GM19463 (cell line): Measurements from ENCODE around the gene TNFAIP8.

Experiments
- ATAC-seq: cut with Tn5 transposase; IDR thresholded peaks from one replicate; pipeline ENCODE4 v1.9.1; 2021; ENCODE audit warnings: mild to moderate bottlenecking, moderate library complexity; ENCODE audit not compliant: unreplicated experiment

Gene TNFAIP8

DNA sequence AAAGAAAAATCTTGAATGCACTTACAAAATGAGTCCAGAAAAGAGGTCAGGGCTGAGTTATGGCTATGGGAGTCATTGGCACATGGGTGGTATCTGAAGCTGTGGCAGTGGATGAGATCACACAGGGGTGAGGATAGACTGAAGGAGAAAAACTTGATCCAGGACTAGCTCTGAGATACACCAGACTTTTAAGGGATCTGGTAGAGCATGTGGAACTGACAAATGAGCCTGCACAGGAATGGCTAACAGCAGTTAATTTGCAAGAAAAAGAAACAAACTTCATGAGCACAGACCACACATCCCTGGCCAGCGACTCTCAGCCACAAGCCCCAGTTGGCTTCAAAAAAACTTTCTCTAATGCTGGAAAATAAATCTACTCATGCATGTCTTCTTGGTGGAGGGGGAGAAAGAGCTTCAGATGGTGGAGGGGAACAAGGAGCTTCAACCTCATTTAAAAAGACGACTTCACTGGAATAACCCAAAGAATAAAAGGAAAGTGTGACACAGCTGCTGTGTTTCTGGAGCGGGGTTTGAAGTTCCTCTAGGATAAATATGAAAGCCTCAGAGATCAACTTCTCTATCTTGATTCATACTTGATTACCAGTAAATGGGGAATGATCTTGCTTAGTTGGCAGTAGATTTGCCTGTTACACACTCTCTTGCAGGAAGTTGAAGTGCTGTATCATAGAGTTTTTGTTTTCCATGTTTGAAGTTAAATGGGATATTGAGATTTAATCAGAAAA, 33.6 kb downstream of the TNFAIP8 start:
- no peak for ATAC-seq

DNA sequence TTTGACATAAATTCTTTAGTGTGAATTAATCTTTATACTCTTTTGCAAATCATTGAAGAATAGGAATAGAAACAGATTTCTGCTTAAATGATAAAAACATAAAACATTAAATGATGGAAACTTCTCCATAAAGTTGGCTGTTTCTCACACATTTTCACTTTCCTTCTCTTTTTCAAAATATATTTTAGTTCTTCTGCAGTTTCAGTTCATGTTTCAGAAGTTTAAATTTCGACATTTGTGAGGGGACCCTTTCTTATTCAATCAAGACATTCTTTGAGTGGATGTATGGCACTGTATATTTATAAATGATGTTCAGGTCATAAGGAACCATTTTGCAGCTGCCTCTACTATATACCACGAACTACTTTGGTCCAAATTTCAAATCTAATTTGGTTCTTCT, 34.6 kb downstream of the TNFAIP8 start:
- no peak for ATAC-seq

DNA sequence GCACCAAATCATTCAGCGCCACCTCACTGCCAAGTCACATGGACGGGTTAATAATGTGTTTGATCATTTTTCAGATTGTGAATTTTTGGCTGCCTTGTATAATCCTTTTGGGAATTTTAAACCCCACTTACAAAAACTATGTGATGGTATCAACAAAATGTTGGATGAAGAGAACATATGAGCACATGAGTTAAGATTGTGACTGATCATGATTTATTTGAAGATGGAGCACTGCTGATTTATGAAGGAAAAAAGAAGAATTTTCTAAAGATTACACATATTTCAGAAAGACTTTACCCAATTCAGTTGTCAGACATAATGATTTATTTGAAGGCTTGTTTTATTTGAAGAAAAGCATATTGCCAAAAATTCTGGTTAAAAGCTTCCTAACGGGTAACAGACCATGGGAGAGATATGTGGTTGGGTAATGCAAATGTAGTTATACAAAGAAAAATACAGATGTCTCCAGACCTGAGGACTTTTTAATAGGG, 37.4 kb downstream of the TNFAIP8 start:
- no peak for ATAC-seq

DNA sequence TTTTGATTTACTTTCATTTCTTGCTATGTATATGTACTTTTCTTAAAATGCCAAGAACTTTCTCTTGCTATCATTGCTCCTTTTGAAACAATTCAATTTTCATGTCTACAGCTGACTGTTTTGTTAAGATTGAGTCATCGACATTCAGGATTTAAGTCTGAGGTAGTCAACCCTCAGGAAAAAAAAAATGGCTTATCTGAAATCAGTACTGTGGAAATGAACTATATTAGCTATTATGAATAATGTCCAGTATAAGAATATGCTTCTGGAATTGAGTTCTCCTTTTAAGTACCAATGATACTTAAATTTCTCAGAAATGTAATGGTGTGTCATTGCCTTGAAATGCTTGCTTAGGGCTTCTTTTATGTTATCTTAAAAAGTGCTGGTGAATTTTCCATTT, 37.9 kb downstream of the TNFAIP8 start:
- no peak for ATAC-seq

DNA sequence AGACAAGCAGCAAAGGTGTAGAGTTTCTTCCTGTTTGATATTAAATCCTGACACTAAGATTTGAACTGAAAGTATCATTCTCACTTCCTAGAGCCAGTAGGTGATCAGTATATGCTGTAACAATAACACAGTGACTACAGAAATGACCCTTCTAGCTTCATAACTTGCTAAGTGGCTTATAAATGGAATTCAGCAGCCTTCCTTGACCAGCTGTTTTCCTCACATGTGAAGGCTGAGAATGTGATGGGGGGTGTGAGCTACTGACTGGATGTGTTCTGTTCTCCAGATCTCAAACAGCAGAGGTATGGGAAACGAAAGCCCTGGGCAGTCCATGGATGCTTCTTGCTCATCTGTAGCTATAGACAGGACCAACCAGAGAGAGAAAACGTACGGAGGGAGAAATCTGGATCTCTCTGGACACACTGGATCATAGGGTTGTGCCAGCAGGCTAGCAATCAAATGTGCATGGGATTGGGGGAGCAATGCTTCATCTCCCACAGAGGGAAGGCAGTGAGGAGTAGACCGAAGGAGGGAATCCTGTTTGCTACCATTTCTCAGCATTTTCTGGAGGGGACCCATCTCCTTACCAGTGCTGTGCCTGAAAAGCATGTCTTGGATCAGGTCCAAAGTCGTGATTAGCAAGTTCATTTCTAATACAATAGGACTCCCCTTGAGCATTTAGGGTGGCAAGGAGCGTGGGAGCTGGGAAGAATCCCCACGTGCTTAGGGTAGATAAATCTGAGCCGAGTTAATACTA, 39.4 kb downstream of the TNFAIP8 start:
- ATAC-seq = peak; percentile 56

DNA sequence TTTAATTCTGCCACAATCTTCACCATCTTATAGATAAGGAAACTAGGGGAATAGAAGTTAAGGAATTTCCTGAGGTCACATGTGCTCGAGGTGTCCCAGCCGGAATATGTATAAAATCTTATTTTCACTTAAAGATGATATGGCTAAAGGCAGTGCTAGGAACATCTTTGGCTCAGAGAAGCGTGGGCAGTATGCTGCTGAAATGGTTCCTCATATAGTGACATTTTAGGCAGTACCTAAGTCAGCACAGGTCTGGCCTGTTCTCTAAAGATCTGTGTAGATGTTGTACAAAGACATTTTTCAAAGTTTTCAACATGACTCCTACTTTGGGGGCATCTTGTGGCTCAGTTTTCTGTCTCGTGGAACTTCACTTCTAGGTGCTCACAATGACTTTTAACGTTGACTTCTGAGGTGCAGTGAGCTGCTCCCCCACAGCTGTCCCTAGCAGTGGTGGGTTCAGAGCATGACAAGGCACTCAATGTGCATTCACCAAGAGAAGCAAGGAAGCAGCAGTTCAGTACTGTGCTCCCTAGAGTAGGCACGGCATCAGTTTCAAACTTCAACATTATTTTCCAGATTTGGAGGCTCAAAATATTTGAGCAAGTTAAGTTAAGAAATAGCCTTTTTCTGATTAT, 40.3 kb downstream of the TNFAIP8 start:
- no peak for ATAC-seq

DNA sequence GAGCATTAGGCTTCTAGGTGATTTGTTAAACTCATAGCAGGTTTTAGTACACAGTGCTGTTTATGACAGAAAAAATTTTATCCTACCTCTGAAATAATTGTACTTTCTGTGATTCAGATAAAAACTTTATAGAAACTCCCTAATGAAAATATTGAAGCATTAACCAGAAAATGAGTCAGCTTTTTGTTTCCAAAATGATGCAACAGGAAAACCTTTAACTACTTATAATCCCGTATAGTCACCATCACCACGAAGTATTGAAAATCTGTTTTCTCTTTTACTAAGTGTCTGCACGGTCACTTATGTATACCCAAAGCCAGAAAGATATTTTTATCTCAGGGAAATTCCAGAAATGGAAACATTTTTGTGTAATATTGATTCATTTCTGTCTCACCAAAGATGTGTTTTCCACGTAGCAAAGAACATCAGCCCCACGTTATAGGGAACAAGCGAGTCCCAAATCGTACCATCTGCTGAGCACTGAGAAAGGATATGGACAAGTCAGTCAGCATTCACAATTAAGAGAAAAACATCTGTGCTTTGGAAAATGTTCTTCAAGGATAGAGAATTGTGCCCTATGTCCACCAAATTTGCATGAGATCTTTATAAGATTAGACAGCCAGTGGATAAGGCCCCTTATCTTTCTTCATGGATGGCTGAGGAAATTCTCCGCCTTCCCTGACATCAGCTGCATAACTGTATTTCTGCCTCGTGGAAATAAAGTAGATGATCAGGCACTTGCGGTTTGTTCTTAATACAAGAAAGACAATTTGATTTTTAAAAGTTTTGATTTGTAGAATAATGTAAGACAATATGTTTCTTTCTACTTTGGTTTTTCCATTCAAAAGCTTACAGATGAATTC, 41.9 kb downstream of the TNFAIP8 start:
- ATAC-seq = peak; percentile 50

DNA sequence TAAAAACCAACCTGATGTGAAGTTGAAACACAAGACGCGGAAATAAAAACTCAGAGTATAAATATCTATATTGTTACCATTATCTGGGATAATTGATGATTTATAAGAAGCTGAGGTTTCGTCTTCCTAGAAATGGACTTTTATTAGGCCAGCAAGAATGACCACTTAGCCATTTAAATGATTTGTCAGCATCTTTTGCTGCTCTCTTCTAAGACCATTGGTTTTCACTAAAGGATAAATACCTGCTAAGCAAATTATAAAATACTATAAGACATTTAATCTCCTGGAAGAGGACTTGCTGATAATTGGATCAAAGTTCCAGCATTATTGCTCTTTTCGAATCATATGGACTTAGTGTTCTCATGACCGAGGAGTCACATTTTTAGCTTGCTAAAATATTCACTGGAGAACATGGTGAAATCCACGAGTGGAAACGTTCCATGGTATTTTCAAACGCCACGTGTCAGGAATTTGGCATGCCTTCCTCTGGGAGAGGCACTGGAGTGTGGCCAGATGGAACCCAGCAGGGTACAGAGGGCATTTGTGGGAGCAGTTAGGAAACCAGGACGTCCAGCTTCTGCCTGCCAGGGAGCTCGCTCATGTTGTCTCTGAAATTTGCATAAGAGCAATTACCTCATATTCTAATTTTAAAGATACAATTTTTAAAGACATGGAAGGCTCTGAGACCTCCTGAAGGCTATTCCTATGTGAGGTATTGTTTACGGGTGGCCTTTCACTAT, 43.1 kb downstream of the TNFAIP8 start:
- ATAC-seq = no peak

DNA sequence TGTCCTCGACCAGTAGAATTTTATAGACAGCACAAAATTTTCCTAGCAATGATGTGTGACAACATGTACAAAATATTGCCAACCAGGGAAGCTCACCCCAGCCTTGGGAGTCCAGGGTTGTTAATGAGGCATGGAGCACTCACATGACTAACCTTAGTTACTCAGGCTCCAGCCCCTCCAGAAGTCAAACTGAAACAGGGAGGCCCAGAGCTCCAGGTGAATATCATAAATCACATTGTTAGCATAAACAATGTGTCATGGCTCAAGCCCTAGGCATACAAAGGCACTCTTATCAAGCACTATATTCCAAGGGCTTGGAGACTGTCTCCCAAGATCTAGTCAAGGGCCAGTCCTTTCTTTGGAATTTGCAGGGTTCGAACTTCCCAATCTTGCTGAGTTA, 44.4 kb downstream of the TNFAIP8 start:
- ATAC-seq = no peak

DNA sequence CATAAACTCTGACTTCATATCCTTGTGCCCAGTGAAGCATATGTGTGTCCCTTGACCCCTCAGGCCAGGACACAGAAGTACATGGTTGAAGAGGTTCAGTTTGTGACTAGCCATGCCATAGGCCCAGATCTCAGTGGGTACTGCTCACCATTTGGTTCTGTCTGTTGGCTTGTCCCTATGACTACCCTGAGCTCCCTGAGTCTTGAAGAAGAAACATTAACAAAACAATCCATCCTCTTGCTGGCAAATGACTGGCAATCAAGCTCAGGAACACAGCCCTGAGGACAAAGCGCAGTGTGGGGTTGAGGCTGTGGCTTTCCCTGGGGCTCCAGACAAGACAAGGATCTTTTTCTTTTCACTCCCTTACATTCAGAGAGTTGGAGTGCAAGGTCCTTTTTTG, 46.3 kb downstream of the TNFAIP8 start:
- ATAC-seq = no peak

DNA sequence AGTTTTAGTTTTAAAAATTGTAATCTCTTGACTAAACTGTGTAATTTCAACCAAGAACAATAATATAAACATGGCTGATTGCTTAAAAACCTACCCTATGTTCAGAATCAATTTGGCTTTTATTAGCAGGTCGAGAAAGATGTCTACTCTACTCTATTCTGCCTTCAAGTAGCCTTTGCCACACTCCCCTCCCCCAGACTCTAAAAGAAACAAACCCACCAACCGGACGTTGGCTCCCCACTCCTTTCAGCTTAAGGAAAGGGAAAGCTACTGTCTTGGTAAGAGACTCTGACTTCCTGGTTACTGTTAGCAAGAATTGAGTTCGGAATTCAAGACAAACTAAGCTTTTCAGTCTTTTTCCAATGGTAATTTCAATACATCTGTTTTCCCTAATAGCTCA, 46.7 kb downstream of the TNFAIP8 start:
- no peak for ATAC-seq

DNA sequence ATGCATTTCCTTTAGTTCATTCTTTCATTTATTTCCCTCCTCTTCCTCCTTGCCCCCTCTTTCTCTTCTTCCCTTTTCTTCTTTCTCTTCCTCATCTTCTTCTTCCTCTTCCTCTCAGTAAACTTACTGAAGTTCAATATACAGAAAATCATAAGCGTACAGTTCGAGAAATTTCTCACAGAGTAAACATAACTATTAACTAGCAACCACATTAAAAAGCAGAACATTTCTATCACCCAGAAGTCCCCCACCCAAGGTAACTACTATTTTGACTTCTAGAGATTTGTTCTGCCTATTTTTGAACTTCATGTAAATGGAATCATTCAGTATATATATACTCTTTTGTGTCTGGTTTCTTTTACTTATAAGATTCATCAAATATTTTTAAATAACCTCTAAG, 48.2 kb downstream of the TNFAIP8 start:
- ATAC-seq = no peak

DNA sequence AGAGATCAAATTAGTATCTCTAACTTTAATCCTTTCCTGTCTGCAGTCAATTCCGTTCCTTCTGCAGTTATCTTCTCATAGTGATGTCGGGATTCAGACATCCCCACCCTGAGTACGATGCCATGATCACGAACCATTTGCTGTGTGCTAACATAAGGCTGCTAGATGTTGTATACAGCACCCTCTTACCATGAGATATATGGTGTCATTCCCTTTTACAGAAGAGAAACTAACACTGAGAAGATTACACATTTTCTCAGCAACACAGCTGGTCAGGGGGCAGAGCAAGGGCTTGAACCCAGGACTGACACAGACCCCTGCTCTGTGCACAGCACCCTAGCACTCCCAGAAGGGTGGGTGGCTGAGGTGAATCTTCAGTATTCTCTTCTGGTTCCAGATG, 49.6 kb downstream of the TNFAIP8 start:
- peak; percentile 32 for ATAC-seq

DNA sequence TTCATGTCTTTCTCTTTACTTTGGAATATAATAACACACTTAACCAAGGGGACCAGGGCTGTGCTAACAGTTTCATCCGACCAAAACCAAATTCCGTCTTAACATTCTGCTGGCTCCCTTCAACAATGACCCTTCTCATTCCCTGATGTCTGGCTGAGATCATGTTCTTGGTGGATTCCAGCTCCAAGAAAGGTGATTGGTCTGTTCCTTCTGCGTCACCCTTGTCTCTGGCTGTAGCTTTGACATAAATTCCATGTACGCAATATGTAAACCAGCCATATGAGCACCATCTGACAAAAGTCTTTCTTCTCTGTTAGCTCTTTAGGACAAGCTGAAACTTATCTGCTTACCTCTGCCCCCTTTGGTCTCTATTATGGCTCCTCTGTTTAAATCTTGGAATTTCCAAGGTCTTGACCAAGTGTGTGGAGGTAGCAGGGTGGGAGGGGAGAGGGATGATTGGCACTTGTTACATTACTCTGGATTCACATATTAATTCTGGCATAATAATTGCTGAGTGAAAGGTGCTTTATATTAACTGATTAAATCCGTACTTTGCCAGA, 50.8 kb downstream of the TNFAIP8 start:
- no peak for ATAC-seq

DNA sequence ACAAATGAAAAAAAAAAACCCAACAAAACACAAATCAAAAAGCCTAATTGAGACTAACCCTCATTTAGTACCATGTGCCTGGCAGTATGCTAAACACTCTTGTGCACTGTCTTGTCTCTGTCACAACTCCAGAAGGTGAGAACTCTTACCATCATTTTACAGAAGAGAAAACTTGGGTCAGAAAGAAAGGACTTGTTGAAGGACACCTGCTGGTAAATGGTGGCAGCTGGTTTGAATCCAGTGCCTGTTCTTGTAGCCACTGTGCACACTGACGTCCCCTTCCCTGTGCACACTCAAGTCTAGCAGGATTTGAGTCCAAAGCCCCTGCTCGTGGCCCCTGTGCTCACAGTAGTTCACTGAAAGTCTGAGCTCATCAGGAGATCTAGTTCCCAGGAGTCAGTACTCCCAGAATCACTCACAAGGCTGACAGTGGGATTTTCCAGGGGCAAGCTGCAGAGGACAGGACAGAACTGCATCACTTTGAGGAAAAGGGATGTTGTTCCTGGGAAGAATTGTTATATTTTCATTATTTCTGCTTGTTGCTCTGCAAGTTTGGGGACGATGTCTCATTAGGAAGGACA, 53.5 kb downstream of the TNFAIP8 start:
- ATAC-seq = peak; percentile 32

DNA sequence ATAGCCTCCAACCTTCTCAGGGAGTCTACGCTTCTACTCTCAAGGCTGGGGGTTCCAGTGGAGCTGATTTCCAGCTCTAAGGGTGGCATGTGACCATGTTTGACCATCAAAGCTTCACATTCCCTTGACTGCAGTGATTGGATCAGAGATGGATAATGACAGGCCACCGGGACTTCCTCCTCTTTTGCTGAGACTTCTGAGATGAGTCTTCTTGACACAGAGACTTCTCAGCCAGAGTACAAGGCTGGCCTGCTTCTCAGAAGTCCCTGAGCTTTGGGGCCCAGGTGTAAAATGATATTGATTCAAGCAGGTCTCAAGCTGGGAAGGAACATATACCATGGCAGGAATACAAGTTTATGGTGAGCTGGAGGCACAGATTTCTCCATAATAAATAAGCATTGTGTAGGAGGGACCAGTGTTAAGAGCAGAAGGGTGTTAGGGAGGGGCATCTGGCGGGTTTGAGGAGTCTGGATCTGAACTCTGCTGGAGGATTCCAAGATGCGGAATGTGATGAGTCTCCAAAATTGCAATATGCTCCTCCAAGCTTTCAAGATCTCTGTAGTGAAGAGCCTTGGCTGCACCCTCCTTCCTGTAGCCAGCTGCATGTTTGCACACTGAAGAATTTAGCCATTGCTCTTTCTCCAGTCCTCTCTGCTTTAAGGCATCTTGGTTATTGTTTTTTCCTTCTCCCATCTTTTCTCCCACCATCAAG, 54.8 kb downstream of the TNFAIP8 start:
- ATAC-seq = peak; percentile 36

DNA sequence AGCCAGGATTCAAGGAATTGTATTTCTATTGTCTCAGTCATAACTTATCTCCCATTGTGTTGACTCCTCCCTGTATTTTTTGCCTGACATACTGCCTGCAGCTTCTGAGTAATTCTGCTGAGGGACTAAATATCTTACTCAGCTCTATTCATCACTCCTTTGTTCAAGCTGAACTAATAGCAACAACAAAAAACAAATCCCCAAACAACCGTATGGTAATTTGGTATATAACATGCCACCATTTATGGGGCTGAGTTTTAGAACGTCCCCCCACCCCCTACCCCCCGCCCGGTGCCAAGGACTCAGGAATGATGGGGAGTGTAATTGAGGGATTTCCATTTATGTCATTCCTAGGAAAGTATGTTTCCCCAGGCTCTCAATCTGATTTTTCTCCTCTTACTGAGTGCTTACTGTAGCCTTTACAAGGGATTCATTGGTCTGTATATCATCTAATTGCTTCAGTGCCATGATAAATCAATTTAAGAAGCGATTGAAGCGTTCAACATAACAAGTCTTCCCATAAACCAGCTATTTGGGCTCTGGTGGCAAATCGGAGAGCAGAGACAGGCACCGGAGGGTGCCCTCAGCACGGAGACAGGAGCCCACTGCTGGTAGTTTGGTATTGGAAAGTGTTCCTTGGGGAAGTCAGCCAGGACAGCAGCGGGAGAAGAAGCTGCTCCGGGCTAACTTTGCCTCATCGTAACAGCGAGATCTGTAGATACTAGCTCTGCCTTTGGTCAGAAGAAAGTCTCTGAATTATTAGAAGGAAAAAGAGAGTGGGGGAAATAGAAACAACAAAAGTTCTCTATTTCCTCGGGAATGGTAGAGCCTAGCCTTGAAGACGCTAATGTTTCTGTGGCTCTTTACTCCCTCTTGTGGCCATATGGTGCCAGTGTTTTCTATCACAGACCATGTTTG, 55.8 kb downstream of the TNFAIP8 start:
- ATAC-seq = peak; percentile 72
